ENCODE data around the gene HBG1.

DNA sequence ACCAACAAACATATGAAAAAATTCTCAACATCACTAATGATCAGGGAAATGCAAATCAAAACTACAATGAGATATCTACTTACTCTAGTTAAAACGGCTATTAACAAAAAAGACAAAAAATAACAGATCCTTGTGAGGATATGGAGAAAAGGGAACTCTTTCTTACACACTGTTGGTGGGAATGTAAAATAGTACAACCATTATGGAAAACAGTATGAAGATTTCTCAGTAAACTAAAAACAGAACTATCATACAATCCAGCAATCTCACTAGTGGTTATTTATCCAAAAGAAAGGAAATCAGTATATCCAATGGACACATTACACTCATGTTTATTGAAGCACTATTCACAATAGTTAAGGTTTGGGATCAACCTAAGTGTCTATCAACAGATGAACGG is 16.2 kb upstream of the HBG1 start:
- TF ChIP-seq, protein P1, sequence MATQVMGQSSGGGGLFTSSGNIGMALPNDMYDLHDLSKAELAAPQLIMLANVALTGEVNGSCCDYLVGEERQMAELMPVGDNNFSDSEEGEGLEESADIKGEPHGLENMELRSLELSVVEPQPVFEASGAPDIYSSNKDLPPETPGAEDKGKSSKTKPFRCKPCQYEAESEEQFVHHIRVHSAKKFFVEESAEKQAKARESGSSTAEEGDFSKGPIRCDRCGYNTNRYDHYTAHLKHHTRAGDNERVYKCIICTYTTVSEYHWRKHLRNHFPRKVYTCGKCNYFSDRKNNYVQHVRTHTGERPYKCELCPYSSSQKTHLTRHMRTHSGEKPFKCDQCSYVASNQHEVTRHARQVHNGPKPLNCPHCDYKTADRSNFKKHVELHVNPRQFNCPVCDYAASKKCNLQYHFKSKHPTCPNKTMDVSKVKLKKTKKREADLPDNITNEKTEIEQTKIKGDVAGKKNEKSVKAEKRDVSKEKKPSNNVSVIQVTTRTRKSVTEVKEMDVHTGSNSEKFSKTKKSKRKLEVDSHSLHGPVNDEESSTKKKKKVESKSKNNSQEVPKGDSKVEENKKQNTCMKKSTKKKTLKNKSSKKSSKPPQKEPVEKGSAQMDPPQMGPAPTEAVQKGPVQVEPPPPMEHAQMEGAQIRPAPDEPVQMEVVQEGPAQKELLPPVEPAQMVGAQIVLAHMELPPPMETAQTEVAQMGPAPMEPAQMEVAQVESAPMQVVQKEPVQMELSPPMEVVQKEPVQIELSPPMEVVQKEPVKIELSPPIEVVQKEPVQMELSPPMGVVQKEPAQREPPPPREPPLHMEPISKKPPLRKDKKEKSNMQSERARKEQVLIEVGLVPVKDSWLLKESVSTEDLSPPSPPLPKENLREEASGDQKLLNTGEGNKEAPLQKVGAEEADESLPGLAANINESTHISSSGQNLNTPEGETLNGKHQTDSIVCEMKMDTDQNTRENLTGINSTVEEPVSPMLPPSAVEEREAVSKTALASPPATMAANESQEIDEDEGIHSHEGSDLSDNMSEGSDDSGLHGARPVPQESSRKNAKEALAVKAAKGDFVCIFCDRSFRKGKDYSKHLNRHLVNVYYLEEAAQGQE (IDR thresholded peaks at IDR 0.05; ENCODE audit: low read depth) = no peak
- TF ChIP-seq CREB1 (IDR thresholded peaks at IDR 0.05; ENCODE audit: low read depth) = no peak
